ENCODE measurements around the gene LILRA1. TPM values are rescaled to one million over a fixed set of nuclear protein-coding genes. Genes with fewer than 3 reads are reported as not detected.

LILRA1 gene
- total RNA-seq, 4 donors from 2014 or later: 0.21 to 0.91 (median 0.29) TPM; not detected in 1

GRCh38 chr19:54552913-54553310 lies 40.5 kb upstream of the LILRA1 start:
- H3K9me3 ChIP-seq: no peaks in the 10 kb centered on the region
- TF ChIP-seq POLR2A (IDR thresholded peaks at IDR 0.05): no peak
- no peak for TF ChIP-seq CTCF (IDR thresholded peaks at IDR 0.05)
- no peaks in the 10 kb centered on the region for H3K27me3 ChIP-seq
- intact Hi-C loops (cut with DNase I; ENCODE audit: low total_unique reads): no loop called here
- DNase-seq: no peak
- H3K27ac ChIP-seq: no peak overlapping the region
- H3K36me3 ChIP-seq: no peaks in the 10 kb centered on the region
- H3K4me3 ChIP-seq: no peak overlapping the region
- H3K4me1 ChIP-seq: no peaks in the 10 kb centered on the region

- intact Hi-C loops (cut with DNase I; ENCODE audit: low total_unique reads): no loop called here
- Histone ChIP-seq H3K27me3 (no peaks in the 10 kb centered on the region), H3K36me3 (no peaks in the 10 kb centered on the region), H3K4me3 (no peak overlapping the region), H3K27ac (no peak overlapping the region), H3K4me1 (no peaks in the 10 kb centered on the region), H3K9me3 (no peaks in the 10 kb centered on the region)
- no peak for DNase-seq
- TF ChIP-seq CTCF (IDR thresholded peaks at IDR 0.05) (no peak), POLR2A (IDR thresholded peaks at IDR 0.05) (no peak)
Observed at GRCh38 chr19:54554006-54554405, 39.4 kb upstream of the LILRA1 start.

- DNase-seq: no peak
- intact Hi-C loops (cut with DNase I; ENCODE audit: low total_unique reads): no loop called here
- no peaks in the 10 kb centered on the region for H3K9me3 ChIP-seq
- no peak overlapping the region for H3K4me3 ChIP-seq
- H3K4me1 ChIP-seq: no peaks in the 10 kb centered on the region
- no peaks in the 10 kb centered on the region for H3K36me3 ChIP-seq
- TF ChIP-seq POLR2A (IDR thresholded peaks at IDR 0.05) (no peak), CTCF (IDR thresholded peaks at IDR 0.05) (no peak)
- no peak overlapping the region for H3K27ac ChIP-seq
- peaks cover 0 to 4% of the 10 kb centered on the region in 2 donors for H3K27me3 ChIP-seq
Observed at GRCh38 chr19:54554896-54555295, 38.5 kb upstream of the LILRA1 start.

GRCh38 chr19:54556194-54556593 lies 37.2 kb upstream of the LILRA1 start:
- no peak for DNase-seq
- TF ChIP-seq CTCF (IDR thresholded peaks at IDR 0.05) (no peak), POLR2A (IDR thresholded peaks at IDR 0.05) (no peak)
- Histone ChIP-seq H3K4me1 (no peaks in the 10 kb centered on the region), H3K4me3 (no peak overlapping the region), H3K27me3 (peaks cover 0 to 6% of the 10 kb centered on the region in 2 donors), H3K9me3 (no peaks in the 10 kb centered on the region), H3K27ac (no peak overlapping the region), H3K36me3 (no peaks in the 10 kb centered on the region)
- intact Hi-C loops (cut with DNase I; ENCODE audit: low total_unique reads): no loop called here

GRCh38 chr19:54558339-54558738 lies 35.1 kb upstream of the LILRA1 start:
- intact Hi-C loops (cut with DNase I; ENCODE audit: low total_unique reads): no loop called here
- Histone ChIP-seq H3K4me3 (no peak overlapping the region), H3K4me1 (no peaks in the 10 kb centered on the region), H3K27ac (no peak overlapping the region), H3K27me3 (peaks cover 0 to 6% of the 10 kb centered on the region in 2 donors), H3K36me3 (no peaks in the 10 kb centered on the region), H3K9me3 (no peaks in the 10 kb centered on the region)
- DNase-seq: no peak
- no peak for TF ChIP-seq CTCF (IDR thresholded peaks at IDR 0.05)
- no peak for TF ChIP-seq POLR2A (IDR thresholded peaks at IDR 0.05)
